ENCODE results near the gene HS3ST6.
A peak's percentile ranks its signal among the peaks of the same experiment; 100 is the strongest.
"Not testable (repeated sequence)": the region's sequence is repeated elsewhere in the genome, so short reads cannot be mapped to it uniquely, and the experiment has no call there.

The HS3ST6 gene

GRCh38 chr16:1906055-1906845 is 12.0 kb downstream of the HS3ST6 start:
- no peak for DNase-seq

GRCh38 chr16:1903845-1904840 is 14.1 kb downstream of the HS3ST6 start:
- DNase-seq: no peak

- no peak for DNase-seq
Observed at GRCh38 chr16:1903220-1903574, 15.0 kb downstream of the HS3ST6 start.

- DNase-seq: no peak
Observed at GRCh38 chr16:1902547-1903219, 15.5 kb downstream of the HS3ST6 start.

- peak; percentile 98 for DNase-seq
Observed at GRCh38 chr16:1900452-1900774, 17.8 kb downstream of the HS3ST6 start.

GRCh38 chr16:1899641-1900451 is 18.4 kb downstream of the HS3ST6 start:
- DNase-seq: peak; percentile 98

- DNase-seq: not testable (repeated sequence)
Observed at GRCh38 chr16:1897692-1898091, 20.5 kb downstream of the HS3ST6 start.

- no peak for DNase-seq
Observed at GRCh38 chr16:1895949-1896675, 22.1 kb downstream of the HS3ST6 start.

GRCh38 chr16:1895068-1895467 is 23.1 kb downstream of the HS3ST6 start:
- no peak for DNase-seq

- DNase-seq: peak; percentile 97
Observed at GRCh38 chr16:1890708-1891050, 27.5 kb downstream of the HS3ST6 start.

GRCh38 chr16:1890024-1890707 is 28.0 kb downstream of the HS3ST6 start:
- peak; percentile 93 for DNase-seq

GRCh38 chr16:1887711-1888354 is 30.4 kb downstream of the HS3ST6 start:
- DNase-seq: no peak

GRCh38 chr16:1884889-1885288 is 33.3 kb downstream of the HS3ST6 start:
- no peak for DNase-seq

GRCh38 chr16:1884155-1884760 is 34.0 kb downstream of the HS3ST6 start:
- peak; percentile 38 for DNase-seq

GRCh38 chr16:1881172-1881571 is 37.0 kb downstream of the HS3ST6 start:
- DNase-seq: not testable (repeated sequence)

GRCh38 chr16:1879477-1879876 is 38.7 kb downstream of the HS3ST6 start:
- DNase-seq: no peak

- no peak for DNase-seq
Observed at GRCh38 chr16:1878256-1878655, 40.0 kb downstream of the HS3ST6 start.

GRCh38 chr16:1877804-1878203 is 40.4 kb downstream of the HS3ST6 start:
- no peak for DNase-seq

GRCh38 chr16:1877089-1877488 is 41.1 kb downstream of the HS3ST6 start:
- peak; percentile 27 for DNase-seq

- no peak for DNase-seq
Observed at GRCh38 chr16:1876468-1876867, 41.7 kb downstream of the HS3ST6 start.
